ENCODE measurements around the gene SPATA3. TPM values are rescaled to one million over a fixed set of nuclear protein-coding genes. Genes with fewer than 3 reads are reported as not detected.

Gene SPATA3
- total RNA-seq, 1 experiment from 2014 or later = not detected

DNA sequence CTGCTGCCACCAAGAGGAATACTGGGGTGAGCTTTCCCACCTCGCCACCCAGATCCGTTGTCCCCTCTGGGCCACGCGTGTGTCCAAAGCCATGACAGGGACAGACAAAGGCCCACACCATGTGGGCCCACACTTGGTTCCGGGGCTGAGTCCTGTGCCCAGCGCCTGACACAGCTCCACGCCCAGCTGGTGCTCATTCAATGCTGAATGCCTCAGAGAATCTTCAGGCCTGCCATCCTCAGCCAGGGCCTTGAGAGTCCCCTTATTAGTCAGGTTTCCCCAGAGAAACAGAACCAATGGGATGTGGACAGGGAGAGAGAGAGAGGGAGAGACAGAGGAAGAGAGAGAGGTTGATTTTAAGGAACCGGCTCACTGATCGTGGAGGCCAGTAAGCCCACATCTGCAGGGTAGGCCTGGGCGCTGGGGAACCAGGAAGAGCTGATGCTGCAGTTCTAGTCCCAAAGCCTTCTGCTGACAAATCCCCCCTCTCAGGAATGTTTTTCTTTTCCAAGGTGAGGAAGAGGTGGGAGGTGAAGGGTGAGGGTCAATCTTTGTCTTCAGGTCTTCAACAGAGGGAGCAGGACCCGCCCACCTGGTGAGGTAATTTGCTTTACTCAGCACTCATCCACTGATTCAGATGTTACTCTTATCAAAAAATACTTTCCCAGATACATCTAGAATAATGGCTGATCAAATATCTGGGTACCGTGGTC, 10.2 kb upstream of the SPATA3 start:
- CTCF ChIA-PET = interaction anchor here (0.6 to 2.7 kb wide), 2 partner anchors 62 to 84 kb away, joined by 4 to 17 read pairs; no protein-coding TSS in a partner anchor
- H3K27me3 Mint-ChIP-seq (ENCODE audit: insufficient read depth, unreplicated experiment) = no peaks in the 10 kb centered on the region
- H3K27ac Mint-ChIP-seq (ENCODE audit: unreplicated experiment) = no peak overlapping the region

DNA sequence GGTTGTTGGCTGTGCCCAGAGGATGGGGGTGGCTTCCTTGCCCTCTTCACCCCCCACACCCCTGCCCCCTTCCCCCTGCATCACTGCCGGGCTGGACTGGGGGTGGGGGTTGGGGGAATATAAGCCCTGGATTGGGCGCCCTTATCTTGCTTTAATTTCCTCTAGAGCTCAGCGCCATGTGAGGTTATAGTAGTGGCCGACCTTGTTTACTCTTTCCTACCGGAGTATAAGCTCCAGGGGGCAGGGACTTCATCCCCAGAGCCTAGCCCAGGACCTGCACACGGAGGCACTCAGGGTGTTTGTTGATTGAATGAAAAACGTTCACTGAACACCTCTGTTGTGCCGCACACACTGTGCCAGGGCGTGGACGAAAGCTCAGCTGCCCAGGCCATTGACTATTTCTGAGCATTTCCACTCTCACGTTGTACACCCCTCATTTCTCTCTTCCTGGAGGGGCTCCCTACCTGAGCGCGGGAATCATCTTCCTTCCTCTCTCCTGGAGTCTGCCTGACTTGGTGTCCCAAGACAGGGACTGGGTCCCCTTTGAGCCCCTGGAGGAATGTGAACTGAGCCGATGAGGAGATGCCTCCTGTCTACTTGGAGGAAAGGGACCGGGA, 9.3 kb upstream of the SPATA3 start:
- H3K27me3 ChIP-seq (replicated peaks; ENCODE audit: control insufficient read depth, insufficient read depth, low read length) = no peaks in the 10 kb centered on the region
- peaks cover 11% of the 10 kb centered on the region for H3K4me1 Mint-ChIP-seq (ENCODE audit: low read depth, unreplicated experiment)
- peaks cover 3% of the 10 kb centered on the region; the same call in 1 of the 2 replicates for H3K4me1 ChIP-seq
- intact Hi-C loops (cut with micrococcal nuclease; ENCODE audit: unreplicated experiment) = loop anchor here (1.0 to 5.0 kb wide), 7 partner anchors 21 to 162 kb away; partner anchors contain the start of gene ITM2C
- no peaks in the 10 kb centered on the region for H3K9me3 Mint-ChIP-seq (ENCODE audit: unreplicated experiment)
- H3K4me3 Mint-ChIP-seq (ENCODE audit: unreplicated experiment) = peak overlapping the region; percentile 64
- no peak for DNase-seq
- no peaks in the 10 kb centered on the region for H3K36me3 Mint-ChIP-seq (ENCODE audit: insufficient read depth, unreplicated experiment)
- H3K27me3 Mint-ChIP-seq (ENCODE audit: insufficient read depth, unreplicated experiment) = no peaks in the 10 kb centered on the region
- TF ChIP-seq, protein P1, sequence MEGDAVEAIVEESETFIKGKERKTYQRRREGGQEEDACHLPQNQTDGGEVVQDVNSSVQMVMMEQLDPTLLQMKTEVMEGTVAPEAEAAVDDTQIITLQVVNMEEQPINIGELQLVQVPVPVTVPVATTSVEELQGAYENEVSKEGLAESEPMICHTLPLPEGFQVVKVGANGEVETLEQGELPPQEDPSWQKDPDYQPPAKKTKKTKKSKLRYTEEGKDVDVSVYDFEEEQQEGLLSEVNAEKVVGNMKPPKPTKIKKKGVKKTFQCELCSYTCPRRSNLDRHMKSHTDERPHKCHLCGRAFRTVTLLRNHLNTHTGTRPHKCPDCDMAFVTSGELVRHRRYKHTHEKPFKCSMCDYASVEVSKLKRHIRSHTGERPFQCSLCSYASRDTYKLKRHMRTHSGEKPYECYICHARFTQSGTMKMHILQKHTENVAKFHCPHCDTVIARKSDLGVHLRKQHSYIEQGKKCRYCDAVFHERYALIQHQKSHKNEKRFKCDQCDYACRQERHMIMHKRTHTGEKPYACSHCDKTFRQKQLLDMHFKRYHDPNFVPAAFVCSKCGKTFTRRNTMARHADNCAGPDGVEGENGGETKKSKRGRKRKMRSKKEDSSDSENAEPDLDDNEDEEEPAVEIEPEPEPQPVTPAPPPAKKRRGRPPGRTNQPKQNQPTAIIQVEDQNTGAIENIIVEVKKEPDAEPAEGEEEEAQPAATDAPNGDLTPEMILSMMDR (IDR thresholded peaks at IDR 0.05; ENCODE audit: insufficient read depth in 1 of 2, low read depth in 1 of 2, low read length in 1 of 2, severe bottlenecking in 1 of 2, unreplicated experiment in 1 of 2) = no peak
- ChIA-PET POLR2A (interaction anchor here (1.1 kb wide), 1 partner anchor 162 kb away, joined by 3 read pairs; no protein-coding TSS in a partner anchor), CTCF (interaction anchor here (1.0 to 2.7 kb wide), 10 partner anchors 9 to 162 kb away, joined by 3 to 25 read pairs (median 6); partner anchors contain the start of genes GPR55, PSMD1 and SPATA3)
- peak overlapping the region; percentile 42 for H3K27ac Mint-ChIP-seq (ENCODE audit: unreplicated experiment)
- H3K9me3 ChIP-seq = no peaks in the 10 kb centered on the region
- H3K4me3 ChIP-seq (ENCODE audit: low read depth, low read length) = peak overlapping the region; percentile 39
- H3K36me3 ChIP-seq (ENCODE audit: control insufficient read depth, insufficient read depth, low read length) = no peaks in the 10 kb centered on the region
- BruUV-seq (replicated peaks) = no TSS peak

More for the DNA sequence above, 10.2 kb upstream of the SPATA3 start:
- intact Hi-C loops (cut with micrococcal nuclease; ENCODE audit: unreplicated experiment) = loop anchor here (5.0 kb wide), 1 partner anchor 43 kb away; no protein-coding TSS in a partner anchor
- Mint-ChIP-seq H3K4me1 (ENCODE audit: low read depth, unreplicated experiment) (peaks cover 13% of the 10 kb centered on the region), H3K36me3 (ENCODE audit: insufficient read depth, unreplicated experiment) (no peaks in the 10 kb centered on the region), H3K9me3 (ENCODE audit: unreplicated experiment) (no peaks in the 10 kb centered on the region), H3K4me3 (ENCODE audit: unreplicated experiment) (no peak overlapping the region)
- POLR2A ChIA-PET = no interaction called here
- no TSS peak for BruUV-seq (replicated peaks)
- no peak for DNase-seq
- Histone ChIP-seq H3K9me3 (no peaks in the 10 kb centered on the region), H3K36me3 (ENCODE audit: control insufficient read depth, insufficient read depth, low read length) (no peaks in the 10 kb centered on the region), H3K4me1 (peaks cover 3% of the 10 kb centered on the region; the same call in 1 of the 2 replicates), H3K27me3 (replicated peaks; ENCODE audit: control insufficient read depth, insufficient read depth, low read length) (no peaks in the 10 kb centered on the region), H3K4me3 (ENCODE audit: low read depth, low read length) (no peak overlapping the region)
- TF ChIP-seq, protein P1 (IDR thresholded peaks at IDR 0.05; ENCODE audit: insufficient read depth in 1 of 2, low read depth in 1 of 2, low read length in 1 of 2, severe bottlenecking in 1 of 2, unreplicated experiment in 1 of 2) = no peak

All from Caco-2 (cell line).